AG09319 (cell line): Measurements from ENCODE around the gene AP2S1.
"Not testable (repeated sequence)": the region's sequence is repeated elsewhere in the genome, so short reads cannot be mapped to it uniquely, and the experiment has no call there.

Source experiments
- DNase-seq: peaks from one replicate; pipeline ENCODE4 v3.0.0-alpha.2; 2010; ENCODE audit warnings: low read depth; ENCODE audit errors: extremely low read depth
- TF ChIP-seq, protein P1 (sequence below): IDR thresholded peaks from 2 replicates; pipeline ENCODE4 v1.5.1; 2011; ENCODE audit warnings: low read depth, mild to moderate bottlenecking, inconsistent platforms, low read length, moderate library complexity

AP2S1 gene

DNA sequence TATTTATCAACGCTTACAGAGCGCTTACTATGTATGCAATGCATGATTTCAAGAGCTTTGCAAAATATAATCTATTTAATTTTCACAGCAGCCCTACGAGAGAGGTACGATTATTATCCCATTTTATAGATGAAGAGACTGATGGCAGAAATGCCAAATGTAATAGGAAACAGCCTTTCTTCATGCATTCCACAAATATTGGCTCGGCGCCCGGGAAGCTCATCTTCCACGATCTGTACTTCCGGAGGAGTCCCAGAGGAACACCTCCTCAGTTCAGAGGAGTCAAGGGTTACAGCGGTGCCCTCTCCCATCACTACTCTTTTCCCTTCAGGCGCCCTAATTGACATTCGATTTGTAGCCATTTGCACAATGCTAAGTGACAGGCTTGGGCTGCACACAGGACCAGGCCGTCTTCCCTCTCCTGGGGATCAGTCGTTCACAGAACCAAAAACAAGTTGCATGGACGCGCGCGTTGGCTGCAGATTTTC lies 9.0 kb upstream of the AP2S1 start:
- TF ChIP-seq, protein P1, sequence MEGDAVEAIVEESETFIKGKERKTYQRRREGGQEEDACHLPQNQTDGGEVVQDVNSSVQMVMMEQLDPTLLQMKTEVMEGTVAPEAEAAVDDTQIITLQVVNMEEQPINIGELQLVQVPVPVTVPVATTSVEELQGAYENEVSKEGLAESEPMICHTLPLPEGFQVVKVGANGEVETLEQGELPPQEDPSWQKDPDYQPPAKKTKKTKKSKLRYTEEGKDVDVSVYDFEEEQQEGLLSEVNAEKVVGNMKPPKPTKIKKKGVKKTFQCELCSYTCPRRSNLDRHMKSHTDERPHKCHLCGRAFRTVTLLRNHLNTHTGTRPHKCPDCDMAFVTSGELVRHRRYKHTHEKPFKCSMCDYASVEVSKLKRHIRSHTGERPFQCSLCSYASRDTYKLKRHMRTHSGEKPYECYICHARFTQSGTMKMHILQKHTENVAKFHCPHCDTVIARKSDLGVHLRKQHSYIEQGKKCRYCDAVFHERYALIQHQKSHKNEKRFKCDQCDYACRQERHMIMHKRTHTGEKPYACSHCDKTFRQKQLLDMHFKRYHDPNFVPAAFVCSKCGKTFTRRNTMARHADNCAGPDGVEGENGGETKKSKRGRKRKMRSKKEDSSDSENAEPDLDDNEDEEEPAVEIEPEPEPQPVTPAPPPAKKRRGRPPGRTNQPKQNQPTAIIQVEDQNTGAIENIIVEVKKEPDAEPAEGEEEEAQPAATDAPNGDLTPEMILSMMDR: no peak

DNA sequence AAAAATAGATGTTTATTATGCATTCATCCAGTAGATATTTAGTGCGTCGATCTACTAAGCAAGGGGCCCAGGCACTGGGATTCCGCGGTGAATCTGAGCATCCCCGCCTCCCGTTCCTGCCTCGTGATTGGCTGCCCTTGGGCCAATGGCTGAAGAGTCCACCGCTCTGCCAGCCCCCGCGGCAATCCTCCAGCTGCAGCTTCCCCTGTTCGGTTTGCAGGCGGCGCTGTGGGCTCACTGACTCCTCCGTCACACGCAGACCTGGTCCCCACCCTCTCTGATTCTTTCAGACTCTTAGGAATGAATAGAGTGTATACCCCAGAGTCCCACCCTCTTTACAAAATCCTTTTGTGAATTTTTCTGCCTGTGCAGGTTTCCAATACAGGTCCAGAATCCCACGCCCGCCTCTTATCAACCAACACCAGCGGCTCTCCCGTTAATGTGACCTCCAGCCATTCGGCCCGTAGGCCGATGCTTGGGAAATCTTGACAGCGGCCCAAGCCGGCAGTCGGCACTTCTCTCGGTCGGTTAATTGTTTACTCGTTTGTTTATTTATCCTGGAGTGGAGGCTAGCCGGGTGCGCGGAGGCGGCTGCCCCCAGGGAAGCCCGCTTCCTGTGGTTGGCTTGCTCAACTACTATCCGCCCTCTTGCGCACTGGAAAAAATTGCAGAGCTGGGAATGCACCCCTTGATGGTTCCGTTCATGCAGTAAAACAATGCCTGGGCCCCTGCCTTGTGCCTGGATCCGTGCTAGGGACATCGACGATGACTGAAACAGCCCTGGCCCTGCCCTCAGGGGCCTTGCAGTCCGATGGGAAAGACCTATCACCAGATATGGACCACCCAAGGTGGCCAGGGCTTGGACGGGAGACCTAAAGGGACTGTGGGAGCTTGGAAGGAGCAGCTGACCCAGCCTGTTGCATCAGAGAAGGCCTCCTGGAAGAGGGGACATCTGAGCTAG lies 5.7 kb upstream of the AP2S1 start:
- DNase-seq: peak; percentile 92

More for the DNA sequence above, 9.0 kb upstream of the AP2S1 start:
- no peak for DNase-seq

DNA sequence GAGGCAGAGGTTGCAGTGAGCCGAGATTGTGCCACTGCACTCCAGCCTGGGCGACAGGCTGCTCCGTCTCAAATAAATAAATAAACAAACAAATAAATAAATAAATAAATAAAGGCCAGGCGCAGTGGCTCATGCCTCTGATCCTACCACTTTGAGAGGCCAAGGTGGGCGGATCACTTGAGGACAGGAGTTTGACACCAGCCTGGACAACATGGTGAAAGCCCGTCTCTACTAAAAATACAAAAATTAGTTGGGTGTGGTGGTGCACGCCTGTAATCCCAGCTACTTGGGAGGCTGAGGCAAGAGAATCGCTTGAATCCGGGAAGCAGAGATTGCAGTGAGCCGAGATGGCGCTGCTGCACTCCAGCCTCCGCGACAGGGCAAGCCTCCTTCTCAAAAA lies 4.1 kb upstream of the AP2S1 start:
- not testable (repeated sequence) for DNase-seq

More for the DNA sequence above, 5.7 kb upstream of the AP2S1 start:
- TF ChIP-seq, protein P1: peak; percentile 89

GRCh38 chr19:46852830-46853229 lies 2.2 kb upstream of the AP2S1 start:
- DNase-seq: no peak
- TF ChIP-seq, protein P1: no peak

DNA sequence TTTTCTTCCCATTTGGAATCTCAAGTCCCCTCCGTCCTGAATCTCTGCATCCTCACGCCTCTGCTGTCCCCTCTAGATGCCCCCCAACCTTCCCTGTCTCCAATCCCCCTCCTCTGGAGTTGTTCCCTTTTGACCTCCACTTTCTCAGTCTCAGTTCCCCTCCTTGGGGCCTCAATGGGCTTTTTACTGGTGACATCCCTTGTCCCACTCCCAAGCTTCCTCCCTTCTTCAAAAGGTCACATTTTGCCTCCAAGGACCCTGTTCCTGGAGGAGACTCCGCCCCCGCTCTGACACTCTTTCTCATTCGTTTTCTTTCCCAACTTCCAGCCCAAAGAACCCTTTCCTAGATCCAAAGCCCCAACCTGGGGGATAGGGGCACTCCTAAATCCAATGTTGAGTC lies 1.0 kb downstream of the AP2S1 start:
- TF ChIP-seq, protein P1: no peak

GRCh38 chr19:46848389-46848788 lies 2.3 kb downstream of the AP2S1 start:
- TF ChIP-seq, protein P1: no peak

More for the DNA sequence above, 1.0 kb downstream of the AP2S1 start:
- no peak for DNase-seq

DNA sequence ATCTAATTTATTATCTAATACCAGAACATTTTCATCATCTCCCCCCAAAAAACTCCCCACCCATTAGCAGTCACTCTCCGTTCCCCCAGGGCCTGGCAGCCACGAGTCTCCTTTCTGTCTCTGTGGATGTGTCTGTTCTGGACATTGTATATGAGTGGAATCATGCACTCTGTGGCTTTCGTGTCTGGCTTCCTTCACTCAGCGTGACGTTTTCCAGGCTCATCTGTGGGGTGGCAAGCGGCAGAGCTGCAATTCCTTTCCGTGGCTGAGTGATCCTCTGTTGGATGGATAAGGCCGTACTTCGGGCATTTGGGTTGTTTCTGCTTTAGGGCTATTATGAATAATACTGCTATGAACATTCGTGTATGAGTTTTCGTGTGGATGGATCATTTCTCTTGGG lies 3.1 kb downstream of the AP2S1 start:
- DNase-seq: no peak
- TF ChIP-seq, protein P1: no peak

More at GRCh38 chr19:46848389-46848788, 2.3 kb downstream of the AP2S1 start:
- no peak for DNase-seq
